M059J (cell line): ENCODE measurements around the gene TBL1Y. TPM values are rescaled to one million over a fixed set of nuclear protein-coding genes. Genes with fewer than 3 reads are reported as not detected.
"Not testable (repeated sequence)": the region's sequence is repeated elsewhere in the genome, so short reads cannot be mapped to it uniquely, and the experiment has no call there.

Experiments used
- DNase-seq: peaks from one replicate; pipeline ENCODE4 v3.0.0-alpha.2; 2012; ENCODE audit warnings: low read depth
- total RNA-seq: library from RNA; depleted of rRNA; stranded (reverse); fragments of >200 nt; shearing (Covaris generic); gene quantifications from 2 replicates; pipeline ENCODE4 v1.2.3, GENCODE V29; 2014; rRNA removed

The TBL1Y gene
- total RNA-seq, result not detected in 2 replicates

GRCh38 chrY:6910372-6911252 is at the start of gene TBL1Y:
Gene TBL1Y, plus strand, starts transcription at chrY:6910697. Its CDS starts 114,388 bp downstream, at chrY:7025085.
- no peak for DNase-seq

DNA sequence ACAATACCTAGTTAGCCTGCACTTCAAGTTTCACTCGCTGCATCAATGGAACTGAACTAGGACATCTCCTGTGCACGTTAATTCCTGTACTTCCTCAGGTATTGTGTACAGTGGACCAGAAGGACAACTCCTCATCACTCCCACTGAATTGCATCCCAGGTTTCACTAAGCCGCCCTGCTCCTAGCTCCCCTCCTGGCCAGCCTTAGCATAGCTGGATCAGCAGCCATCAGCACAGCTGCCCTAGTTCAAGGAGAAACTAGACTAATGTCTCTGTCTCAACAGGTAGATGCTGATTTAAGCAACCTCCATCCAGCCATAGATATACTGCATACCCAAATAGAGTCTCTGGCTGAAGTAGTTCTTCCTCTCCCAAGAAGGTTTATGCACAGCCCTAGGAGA is 16.0 kb upstream of the TBL1Y start:
- no peak for DNase-seq

DNA sequence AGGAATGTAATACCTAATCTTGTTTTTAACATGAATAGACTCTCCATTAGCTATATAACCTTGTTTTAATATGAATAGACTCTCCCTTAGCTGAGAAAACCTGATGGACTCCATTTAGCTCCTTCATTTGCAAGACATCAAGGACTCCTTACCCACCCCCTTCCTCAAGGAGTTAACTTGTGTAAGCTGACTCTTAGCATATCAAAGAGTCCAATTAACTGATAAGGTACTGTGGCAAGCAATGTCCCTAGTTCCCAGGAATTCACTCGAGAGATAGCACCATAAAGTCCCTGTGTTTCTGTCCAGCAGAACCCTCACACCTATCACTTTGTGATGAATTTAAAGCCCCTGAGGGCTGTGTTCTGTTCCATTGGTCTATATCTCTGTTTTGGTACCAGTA is 15.3 kb upstream of the TBL1Y start:
- no peak for DNase-seq

DNA sequence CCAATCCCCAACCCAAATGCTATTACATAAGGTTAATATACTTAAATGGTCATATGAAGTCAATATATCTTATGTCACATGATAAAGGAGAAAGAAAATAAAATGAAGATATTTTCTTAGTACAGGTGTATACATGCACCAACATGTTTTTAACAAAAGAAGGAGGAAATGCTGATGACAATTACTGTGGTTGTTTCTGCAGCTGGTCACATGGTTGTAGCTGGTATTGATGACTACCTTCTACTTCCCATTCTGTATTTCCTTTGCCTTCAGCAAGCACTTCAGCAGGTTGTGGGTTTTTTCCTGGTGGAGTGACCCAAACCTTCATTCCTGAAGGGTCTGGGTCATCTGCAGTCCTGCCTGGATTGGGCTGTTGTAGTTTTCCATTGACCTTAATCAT is 8.4 kb upstream of the TBL1Y start:
- not testable (repeated sequence) for DNase-seq

- no peak for DNase-seq
These were observed 2.9 kb upstream of the TBL1Y start for GRCh38 chrY:6907591-6907990.

- not testable (repeated sequence) for DNase-seq
These were observed 2.5 kb upstream of the TBL1Y start for GRCh38 chrY:6908021-6908420.

GRCh38 chrY:6909118-6909521 is 1.4 kb upstream of the TBL1Y start:
- no peak for DNase-seq

DNA sequence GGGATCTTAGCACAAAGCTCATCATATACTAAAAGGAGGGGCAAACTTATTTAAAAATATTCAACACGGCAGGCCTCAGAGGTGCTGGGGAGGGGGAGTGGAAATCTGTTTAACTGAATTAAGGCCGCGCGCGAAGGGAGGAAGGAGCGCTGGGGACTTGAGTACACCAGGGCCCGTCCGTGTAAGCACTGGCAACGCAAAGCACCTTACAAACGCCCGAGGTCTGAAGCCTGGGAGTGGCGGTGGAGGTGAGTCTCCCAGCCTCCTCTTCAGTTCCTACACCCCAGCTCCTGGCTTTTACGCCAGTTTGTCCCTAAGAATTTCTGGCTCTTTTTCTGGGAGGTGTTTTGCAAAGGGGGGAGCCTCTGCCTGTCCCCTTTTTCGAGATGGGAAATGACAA is 641 bp upstream of the TBL1Y start:
- no peak for DNase-seq

DNA sequence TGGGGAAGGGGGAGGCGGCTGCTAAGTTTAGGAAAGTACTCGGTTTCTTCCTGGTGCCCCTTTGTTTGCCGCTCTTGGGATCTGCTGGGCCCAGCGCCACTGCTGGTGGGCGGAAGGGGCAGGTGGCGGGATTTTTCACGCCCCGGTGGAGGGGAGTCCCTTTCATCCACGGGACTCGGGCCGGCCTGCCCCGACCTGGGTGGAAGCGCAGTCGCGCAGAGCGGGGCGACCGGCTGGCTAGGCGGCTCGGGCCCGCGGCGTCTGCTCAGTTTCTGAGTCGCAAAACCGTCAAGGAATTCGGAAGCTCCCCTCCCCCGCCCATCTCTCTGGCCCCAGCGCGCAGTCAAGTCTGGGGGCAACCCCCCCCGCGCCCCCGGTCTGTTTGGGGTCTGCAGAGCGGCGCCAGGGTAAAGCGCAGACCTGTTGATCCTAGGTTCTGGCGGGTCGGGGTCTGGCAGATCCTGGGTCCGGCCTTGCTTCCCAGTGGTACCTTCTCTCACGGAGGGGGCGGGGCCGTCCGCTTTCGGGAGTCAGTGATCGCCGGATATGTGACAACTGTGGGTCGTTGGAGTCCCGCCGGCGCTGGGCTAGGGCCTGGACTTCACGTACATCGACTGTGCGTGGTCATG is 870 bp downstream of the TBL1Y start, which contains the start of gene AMELY:
TSS of gene AMELY (minus strand) at position 500 of the 629 bp plus-strand sequence. CDS start 39,144 bp downstream, outside the sequence.
- DNase-seq, result no peak

DNA sequence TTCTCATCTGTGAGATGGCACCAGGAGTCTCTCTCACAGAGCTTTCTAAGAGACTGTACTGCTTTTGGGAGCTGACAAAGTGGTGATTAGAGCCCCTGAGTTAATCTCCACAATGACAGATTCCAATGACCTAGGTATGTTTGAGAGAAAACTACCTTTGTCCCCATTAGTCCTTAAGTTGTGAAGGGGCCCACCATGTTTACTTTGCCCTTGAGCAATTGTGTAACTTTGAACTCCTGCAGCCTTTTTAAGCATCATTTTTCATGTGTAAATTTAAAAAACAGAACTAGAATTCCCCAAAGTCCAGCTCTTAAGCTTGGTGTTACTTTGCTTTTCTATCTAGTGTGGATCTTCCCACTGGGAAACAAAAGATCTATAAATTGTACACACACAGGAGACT is 2.9 kb downstream of the TBL1Y start:
- DNase-seq, result no peak

DNA sequence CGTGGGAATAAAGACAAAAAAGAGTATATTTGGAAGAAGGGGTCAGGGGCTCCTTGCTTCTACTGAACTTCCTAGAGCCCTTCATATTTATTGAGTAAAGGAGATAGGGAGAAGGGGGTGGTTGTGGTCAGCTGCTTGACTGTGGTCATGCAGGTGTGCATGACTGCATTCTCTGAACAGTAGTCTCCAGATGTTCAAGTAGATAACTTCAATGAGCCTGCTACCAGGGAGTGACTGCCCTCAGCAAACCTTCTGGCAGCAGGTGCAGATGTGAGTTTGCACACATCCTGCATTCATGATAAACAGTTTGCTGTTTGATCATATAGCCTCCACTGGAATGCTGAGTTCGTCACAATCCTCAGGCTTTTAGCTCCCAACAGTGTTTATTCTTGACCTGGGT is 10.6 kb downstream of the TBL1Y start:
- no peak for DNase-seq

DNA sequence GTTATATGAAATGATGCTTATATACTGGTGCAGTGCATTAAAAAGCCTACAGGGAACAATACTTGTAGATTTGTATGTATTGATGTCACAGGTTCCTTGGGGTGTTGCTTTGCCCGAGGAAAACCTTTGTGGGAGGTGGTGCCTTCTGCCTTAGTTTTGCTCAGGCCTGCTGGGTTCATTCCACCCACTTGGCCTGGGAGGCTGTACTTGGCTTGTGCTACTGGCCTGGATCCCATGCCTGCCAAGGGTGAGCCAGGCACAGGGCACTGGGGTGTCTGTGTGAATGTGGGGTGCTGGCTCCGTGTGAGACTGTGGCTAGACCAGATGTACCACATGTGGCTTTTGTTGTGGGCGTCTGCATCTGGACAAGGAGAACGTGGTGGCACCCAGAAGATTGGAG is 17.8 kb downstream of the TBL1Y start:
- DNase-seq, result no peak

- DNase-seq, result no peak
These were observed 18.7 kb downstream of the TBL1Y start for GRCh38 chrY:6929237-6929636.

DNA sequence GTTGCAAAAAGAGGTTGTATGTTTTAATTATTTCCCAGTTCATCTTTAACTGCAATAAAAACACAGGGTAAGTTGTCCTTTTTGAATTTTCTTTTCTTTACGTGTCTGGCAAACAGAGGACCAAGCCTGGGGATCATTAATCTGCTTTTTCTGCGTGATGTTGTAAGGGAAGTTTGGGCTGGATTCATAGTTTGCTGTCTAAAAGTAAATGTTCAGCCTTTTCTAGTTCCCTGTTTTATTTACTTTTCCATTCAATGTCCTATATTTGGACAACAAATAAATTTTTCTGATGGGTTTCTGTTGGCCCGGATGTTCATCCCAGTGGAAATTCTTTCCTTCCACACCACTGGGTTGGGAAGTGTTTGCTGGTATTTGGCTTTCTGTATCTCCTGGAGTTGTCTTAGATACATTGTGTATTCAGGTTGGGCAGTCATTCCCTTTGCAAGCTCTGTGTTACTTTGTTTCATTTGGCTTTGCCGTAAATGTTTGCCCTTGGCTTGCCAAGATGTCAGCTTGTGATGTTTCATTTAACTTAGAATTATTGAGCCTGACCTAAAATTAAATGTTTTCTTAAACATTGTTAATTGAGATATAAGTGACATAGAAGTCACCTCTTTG is 21.4 kb downstream of the TBL1Y start:
- DNase-seq, result no peak

- DNase-seq, result no peak
These were observed 25.0 kb downstream of the TBL1Y start for GRCh38 chrY:6935497-6935896.

- no peak for DNase-seq
These were observed 37.2 kb downstream of the TBL1Y start for GRCh38 chrY:6947695-6948094.

- no peak for DNase-seq
These were observed 37.9 kb downstream of the TBL1Y start for GRCh38 chrY:6948378-6948777.

DNA sequence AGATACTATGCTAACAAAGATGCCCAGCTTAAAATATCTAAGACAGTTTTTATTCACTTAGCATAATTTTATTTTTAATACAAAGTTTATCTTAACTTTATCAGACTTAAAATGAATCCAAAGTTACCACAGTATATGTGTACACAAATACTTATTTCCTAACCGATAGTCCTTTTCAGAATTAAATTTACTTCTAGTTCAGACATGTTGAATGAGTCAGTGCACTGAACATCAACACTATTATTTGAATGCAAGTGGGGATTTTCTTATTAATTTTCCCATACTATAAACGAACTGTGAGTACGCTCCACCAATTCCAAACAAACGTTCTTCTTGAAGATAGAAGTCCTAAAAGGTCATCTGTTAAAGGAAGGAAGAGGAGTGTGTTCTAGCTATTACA is 39.5 kb downstream of the TBL1Y start:
- DNase-seq, result no peak

DNA sequence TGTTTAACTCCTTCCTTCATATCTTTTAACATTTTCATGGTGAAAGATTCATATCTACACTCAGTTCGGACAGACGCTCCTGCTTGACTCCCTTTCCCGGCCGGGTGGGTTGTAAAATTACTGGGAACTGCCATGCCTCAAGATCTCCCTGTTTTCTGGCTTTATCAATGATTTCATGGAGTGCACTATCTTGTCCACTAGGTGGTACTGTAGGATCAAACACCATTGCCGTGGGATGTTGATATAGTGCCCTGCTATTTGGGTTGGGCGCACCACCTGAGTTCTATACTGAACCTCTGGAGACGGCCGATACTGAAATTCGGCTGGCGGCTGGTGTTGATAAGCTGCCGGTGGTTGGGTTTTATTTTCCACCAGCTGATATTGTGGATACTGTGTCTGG is 54.2 kb downstream of the TBL1Y start:
- DNase-seq, result no peak

DNA sequence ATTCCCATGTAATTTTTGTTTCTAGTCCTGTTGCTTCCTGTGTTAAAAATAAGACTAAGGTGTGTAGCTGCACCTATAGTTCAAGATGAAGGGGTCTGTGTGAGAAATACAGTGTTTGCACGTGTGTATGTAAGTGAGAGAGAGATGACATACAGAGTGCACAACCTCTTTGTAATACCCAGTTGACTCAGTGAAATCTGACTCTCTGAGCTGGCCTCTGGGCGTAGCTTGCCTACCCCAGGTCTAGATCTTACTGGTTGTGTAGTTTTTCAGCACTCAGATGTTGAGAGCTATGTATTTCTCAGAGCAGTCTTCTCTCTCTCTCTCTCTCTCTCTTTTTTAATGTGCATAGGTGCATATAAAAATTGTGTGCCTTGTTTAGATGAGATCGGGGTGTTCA is 56.0 kb downstream of the TBL1Y start:
- DNase-seq, result no peak

DNA sequence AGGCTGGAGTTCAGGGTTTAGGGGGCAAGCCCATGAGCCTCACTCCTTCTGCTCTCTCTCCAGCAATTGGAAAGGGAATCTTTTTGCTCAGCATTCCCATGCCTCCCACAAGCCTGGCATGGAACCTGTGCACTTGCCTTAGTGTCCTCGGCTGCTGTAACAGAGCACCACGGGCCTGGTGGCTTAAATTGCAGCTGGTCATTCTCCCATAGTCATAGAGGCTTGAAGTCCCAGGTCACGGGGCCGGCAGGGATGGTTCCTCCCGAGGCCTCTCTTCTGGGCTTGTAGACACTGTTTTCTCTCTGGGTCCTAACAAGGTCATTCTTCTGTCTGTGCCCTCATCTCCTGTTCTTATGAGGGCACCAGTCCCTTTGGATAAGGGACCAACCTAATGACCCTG is 57.2 kb downstream of the TBL1Y start:
- no peak for DNase-seq

DNA sequence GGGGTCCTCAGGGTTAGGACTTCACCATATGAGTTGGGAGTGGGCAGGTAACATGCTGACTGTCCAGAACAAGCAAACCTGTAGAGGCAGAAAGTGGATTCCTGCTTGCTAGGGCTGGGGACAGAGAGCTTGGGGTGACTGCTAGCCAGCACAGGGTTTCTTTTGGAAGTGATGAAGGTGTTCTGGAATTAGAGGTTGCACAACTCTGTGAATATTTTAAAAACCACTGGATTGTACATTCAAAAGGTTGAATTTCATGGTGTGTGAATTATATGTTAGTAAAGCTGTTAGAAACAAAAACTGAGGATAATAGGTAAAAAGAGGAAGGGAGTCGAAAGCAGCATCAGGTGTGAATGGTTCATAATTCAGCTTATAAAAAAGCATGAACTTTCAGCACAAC is 57.7 kb downstream of the TBL1Y start:
- DNase-seq, result no peak
